ENCODE results near the gene C1orf232.

GRCh38 chr1:26197301-26197700 lies 28.5 kb upstream of the C1orf232 start:
- TF ChIP-seq EZH2 (IDR thresholded peaks at IDR 0.05; ENCODE audit: low read depth, unreplicated experiment), result no peak
- no peak for TF ChIP-seq CTCF (conservative IDR thresholded peaks at IDR 0.05; ENCODE audit: low read depth in 2 of 2)
- no peak for TF ChIP-seq CREB1 (CRISPR knock-in tag; IDR thresholded peaks at IDR 0.05; ENCODE audit: low read depth)
- no peak for TF ChIP-seq POLR2AphosphoS5 (IDR thresholded peaks at IDR 0.05; ENCODE audit: low read depth)
- TF ChIP-seq REST (IDR thresholded peaks at IDR 0.05; ENCODE audit: unreplicated experiment), result no peak
- TF ChIP-seq ETS1 (IDR thresholded peaks at IDR 0.05), result no peak
- TF ChIP-seq NANOG (IDR thresholded peaks at IDR 0.05; ENCODE audit: borderline replicate concordance), result no peak
- TF ChIP-seq EZH2phosphoT487 (IDR thresholded peaks at IDR 0.05; ENCODE audit: unreplicated experiment), result no peak
- TF ChIP-seq ZNF331 (CRISPR knock-in tag; IDR thresholded peaks at IDR 0.05; ENCODE audit: low read depth), result no peak
